Loucy (cell line): ENCODE measurements around the gene KIRREL3.

Experiments used
- CTCF ChIP-seq: fragments of 200-600 bp; sonication (generic); conservative IDR thresholded peaks from 2 replicates; pipeline ENCODE4 v1.5.1; 2014; ENCODE audit warnings: mild to moderate bottlenecking, antibody characterized with exemption, low read length
- EZH2phosphoT487 ChIP-seq: fragments of 200-600 bp; IDR thresholded peaks from 2 replicates; pipeline ENCODE4 v1.6.1; 2018; ENCODE audit warnings: antibody characterized with exemption, mild to moderate bottlenecking, moderate library complexity, borderline replicate concordance

DNA sequence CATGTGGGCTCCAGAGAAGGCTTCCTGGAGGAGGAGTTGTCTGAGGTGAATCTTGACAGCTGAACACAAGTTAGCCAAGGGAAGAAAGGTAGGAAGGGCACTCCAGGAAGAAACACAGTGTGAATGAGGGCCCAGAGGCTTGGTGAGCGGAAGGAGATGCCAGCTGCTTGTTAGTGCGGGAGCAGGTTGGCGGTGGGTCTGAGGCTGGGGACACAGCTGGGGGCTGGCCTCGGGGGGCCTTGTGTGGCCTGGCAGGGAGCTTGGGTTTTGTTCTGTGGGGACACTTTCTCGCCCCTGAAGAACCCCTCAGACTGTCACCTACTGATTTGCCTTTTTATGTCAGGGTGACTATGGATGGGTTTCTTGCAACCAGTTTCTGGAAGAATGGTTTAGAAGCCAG is 485.1 kb downstream of the KIRREL3 start:
- TF ChIP-seq CTCF: no peak
- TF ChIP-seq EZH2phosphoT487: no peak
